CD4-positive, alpha-beta T cell (primary cell): ENCODE data around the gene ELAVL1. TPM values are rescaled to one million over a fixed set of nuclear protein-coding genes. Genes with fewer than 3 reads are reported as not detected.

Source experiments
- ATAC-seq: fragments of 200-7000 bp; cut with Tn5 transposase; one replicate; pipeline ENCODE4 v1.10.0; 2022; ENCODE audit warnings: mild to moderate bottlenecking; ENCODE audit not compliant: poor library complexity
- CTCF ChIA-PET: fragments of 350-600 bp; sonication (Branson Sonifier 250); formaldehyde crosslinking; loops from one replicate; lab custom pipeline; 2021; ENCODE audit warnings: antibody characterized with exemption, inconsistent platforms; lab: Charles Lee
- POLR2A ChIA-PET: fragments of 350-600 bp; sonication (Branson Sonifier 250); formaldehyde crosslinking; loops from one replicate; lab custom pipeline; 2021; ENCODE audit warnings: antibody characterized with exemption, inconsistent platforms; lab: Charles Lee
- DNase-seq, 14 experiments: peaks; one replicate each; pipeline ENCODE4 v3.0.0-alpha.2; 2013 to 2020; ENCODE audit warnings: mixed read lengths in 2 of 14
- H3K27ac ChIP-seq, 2 donors: one replicate each; pipeline versions ENCODE4 v1.5.1 to v1.7.0; 2013; ENCODE audit warnings: low read length in 2 of 2, low read depth in 1 of 2, mild to moderate bottlenecking in 1 of 2
- H3K27me3 ChIP-seq, 2 experiments: 1 replicate in 1 of 2; 2 replicates in 1 of 2; pipeline versions ENCODE4 v1.6.1 to v1.7.0; 2013; ENCODE audit warnings: low read length in 2 of 2, control low read depth in 1 of 2, mild to moderate bottlenecking in 1 of 2, moderate library complexity in 1 of 2; ENCODE audit not compliant: insufficient read depth in 2 of 2, control insufficient read depth in 1 of 2
- H3K36me3 ChIP-seq: one replicate; pipeline ENCODE4 v1.6.1; 2013; ENCODE audit warnings: low read length, control low read depth; ENCODE audit not compliant: insufficient read depth
- H3K4me1 ChIP-seq: one replicate; pipeline ENCODE4 v1.6.1; 2013; ENCODE audit warnings: low read length, control low read depth; ENCODE audit not compliant: insufficient read depth
- H3K4me3 ChIP-seq: one replicate; pipeline ENCODE4 v1.5.1; 2013; ENCODE audit warnings: mild to moderate bottlenecking, low read length, moderate library complexity
- H3K9me3 ChIP-seq, 2 experiments: 1 replicate in 1 of 2; 2 replicates in 1 of 2; pipeline versions ENCODE4 v1.6.1 to v1.7.0; 2013; ENCODE audit warnings: low read length in 2 of 2, mild to moderate bottlenecking in 2 of 2, control low read depth in 1 of 2, moderate library complexity in 1 of 2; ENCODE audit not compliant: control insufficient read depth in 1 of 2, insufficient read depth in 1 of 2
- H3K27ac Mint-ChIP-seq: one replicate; pipeline ENCODE4 v1.8.0; 2020; ENCODE audit warnings: mixed read lengths
- H3K27me3 Mint-ChIP-seq: one replicate; pipeline ENCODE4 v1.8.0; 2021; ENCODE audit warnings: mixed read lengths
- H3K36me3 Mint-ChIP-seq: one replicate; pipeline ENCODE4 v1.8.0; 2021; ENCODE audit warnings: low read depth, mixed read lengths
- H3K4me1 Mint-ChIP-seq: one replicate; pipeline ENCODE4 v1.8.0; 2021; ENCODE audit warnings: low read depth, mixed read lengths
- H3K4me3 Mint-ChIP-seq: one replicate; pipeline ENCODE4 v1.8.0; 2020; ENCODE audit warnings: mild to moderate bottlenecking, mixed read lengths
- H3K9me3 Mint-ChIP-seq: one replicate; pipeline ENCODE4 v1.8.0; 2020; ENCODE audit warnings: mixed read lengths
- intact Hi-C, 2 experiments: fragments of 100-400 bp; cut with DNase I in 1 of 2; cut with micrococcal nuclease in 1 of 2; formaldehyde crosslinking; loops; one replicate each; pipeline versions ENCODE4 v1.15.1 to v1.9.0; 2023 to 2025; cut with DNase I, micrococcal nuclease
- total RNA-seq, 174 experiments: library from RNA in 2 of 174; stranded (reverse) in 2 of 174; gene quantifications; one replicate each; pipeline ENCODE4 v1.2.3 and lab custom pipeline; 2021 to 2026
- TF ChIP-seq, protein P1 (sequence below): fragments of 200-600 bp; IDR thresholded peaks from one replicate; pipeline ENCODE4 v1.8.0; 2022; ENCODE audit warnings: antibody characterized with exemption, mild to moderate bottlenecking

Gene ELAVL1
- total RNA-seq, 2 experiments from 2014 or later: 17.1 to 20.8 TPM

DNA sequence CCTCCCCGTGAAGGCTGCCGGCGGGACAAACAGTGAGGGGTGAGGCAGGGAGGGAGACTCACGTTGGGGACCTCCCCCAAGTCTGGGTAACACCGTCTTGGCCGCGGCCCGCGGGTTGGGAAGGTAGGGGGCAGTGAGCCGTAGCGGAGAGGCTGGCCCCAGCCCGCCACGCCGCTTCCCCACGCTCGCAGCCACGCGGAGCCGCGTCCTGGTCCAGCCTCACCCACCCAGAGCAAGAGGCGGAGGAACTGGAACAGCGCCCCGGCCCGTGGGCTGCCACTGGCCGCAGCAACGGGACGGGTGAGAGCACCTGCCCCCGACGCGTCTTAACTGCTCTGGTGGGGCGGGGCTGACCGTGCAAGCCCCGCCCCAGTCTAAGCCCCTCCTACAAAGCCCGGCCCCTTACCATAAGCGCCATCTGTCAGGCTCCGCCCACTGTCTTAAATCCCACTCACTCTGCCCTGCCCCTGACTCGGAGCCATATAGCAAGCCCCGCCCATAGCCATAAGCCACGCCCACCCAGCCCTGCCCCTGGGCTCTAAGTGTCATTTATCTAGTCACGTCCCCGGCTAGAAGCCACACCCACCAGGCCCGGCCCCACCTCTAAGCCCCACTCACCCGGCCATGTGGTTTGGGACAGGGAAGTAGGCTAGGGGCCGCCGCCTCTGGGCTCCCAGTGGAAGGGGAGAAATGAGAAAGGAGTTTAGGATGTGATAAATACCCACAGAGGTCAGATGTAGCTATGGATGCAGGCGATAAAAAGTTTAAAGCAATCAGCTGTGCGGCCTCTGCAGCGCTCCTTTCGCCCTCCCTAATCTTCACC lies 45.0 kb upstream of the ELAVL1 start:
- Histone ChIP-seq H3K4me1 (peaks cover 22% of the 10 kb centered on the region), H3K36me3 (no peaks in the 10 kb centered on the region), H3K4me3 (peak overlapping the region; percentile 50), H3K9me3 (peaks cover 0 to 8% of the 10 kb centered on the region in 2 experiments), H3K27ac (no peak overlapping the region), H3K27me3 (no peaks in the 10 kb centered on the region)
- ChIA-PET CTCF (no interaction called here), POLR2A (no interaction called here)
- peak overlapping the region; percentile 62 for H3K4me3 Mint-ChIP-seq
- no peaks in the 10 kb centered on the region for H3K9me3 Mint-ChIP-seq
- TF ChIP-seq, protein P1, sequence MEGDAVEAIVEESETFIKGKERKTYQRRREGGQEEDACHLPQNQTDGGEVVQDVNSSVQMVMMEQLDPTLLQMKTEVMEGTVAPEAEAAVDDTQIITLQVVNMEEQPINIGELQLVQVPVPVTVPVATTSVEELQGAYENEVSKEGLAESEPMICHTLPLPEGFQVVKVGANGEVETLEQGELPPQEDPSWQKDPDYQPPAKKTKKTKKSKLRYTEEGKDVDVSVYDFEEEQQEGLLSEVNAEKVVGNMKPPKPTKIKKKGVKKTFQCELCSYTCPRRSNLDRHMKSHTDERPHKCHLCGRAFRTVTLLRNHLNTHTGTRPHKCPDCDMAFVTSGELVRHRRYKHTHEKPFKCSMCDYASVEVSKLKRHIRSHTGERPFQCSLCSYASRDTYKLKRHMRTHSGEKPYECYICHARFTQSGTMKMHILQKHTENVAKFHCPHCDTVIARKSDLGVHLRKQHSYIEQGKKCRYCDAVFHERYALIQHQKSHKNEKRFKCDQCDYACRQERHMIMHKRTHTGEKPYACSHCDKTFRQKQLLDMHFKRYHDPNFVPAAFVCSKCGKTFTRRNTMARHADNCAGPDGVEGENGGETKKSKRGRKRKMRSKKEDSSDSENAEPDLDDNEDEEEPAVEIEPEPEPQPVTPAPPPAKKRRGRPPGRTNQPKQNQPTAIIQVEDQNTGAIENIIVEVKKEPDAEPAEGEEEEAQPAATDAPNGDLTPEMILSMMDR: no peak
- peak; percentile 99 for ATAC-seq
- H3K36me3 Mint-ChIP-seq: no peaks in the 10 kb centered on the region
- H3K4me1 Mint-ChIP-seq: peaks cover 14% of the 10 kb centered on the region
- no peak overlapping the region for H3K27ac Mint-ChIP-seq
- intact Hi-C loops: no loop called here
- H3K27me3 Mint-ChIP-seq: peaks cover 3% of the 10 kb centered on the region
- DNase-seq: peak; percentile 70 to 95 (median 80)

- Mint-ChIP-seq H3K4me1 (peaks cover 7% of the 10 kb centered on the region), H3K9me3 (no peaks in the 10 kb centered on the region), H3K27me3 (peaks cover 3% of the 10 kb centered on the region), H3K27ac (no peak overlapping the region), H3K36me3 (no peaks in the 10 kb centered on the region), H3K4me3 (no peak overlapping the region)
- Histone ChIP-seq H3K27ac (no peak overlapping the region), H3K36me3 (no peaks in the 10 kb centered on the region), H3K27me3 (no peaks in the 10 kb centered on the region), H3K9me3 (peaks cover 0 to 8% of the 10 kb centered on the region in 2 experiments), H3K4me1 (peaks cover 15% of the 10 kb centered on the region), H3K4me3 (no peak overlapping the region)
- TF ChIP-seq, protein P1: no peak
- ChIA-PET POLR2A (no interaction called here), CTCF (no interaction called here)
- intact Hi-C loops: no loop called here
- ATAC-seq (no peak), DNase-seq (no peak)
These were observed 41.2 kb upstream of the ELAVL1 start for GRCh38 chr19:8046569-8047165.

- Histone ChIP-seq H3K4me3 (no peak overlapping the region), H3K27ac (no peak overlapping the region), H3K9me3 (peaks cover 0 to 8% of the 10 kb centered on the region in 2 experiments), H3K4me1 (peaks cover 13% of the 10 kb centered on the region), H3K36me3 (no peaks in the 10 kb centered on the region), H3K27me3 (peaks cover 0 to 2% of the 10 kb centered on the region in 2 experiments)
- DNase-seq: no peak
- H3K27ac Mint-ChIP-seq: no peak overlapping the region
- H3K4me1 Mint-ChIP-seq: peaks cover 7% of the 10 kb centered on the region
- H3K27me3 Mint-ChIP-seq: peaks cover 3% of the 10 kb centered on the region
- ChIA-PET POLR2A (no interaction called here), CTCF (no interaction called here)
- ATAC-seq: no peak
- TF ChIP-seq, protein P1: no peak
- H3K9me3 Mint-ChIP-seq: no peaks in the 10 kb centered on the region
- intact Hi-C loops: no loop called here
- H3K4me3 Mint-ChIP-seq: no peak overlapping the region
- no peaks in the 10 kb centered on the region for H3K36me3 Mint-ChIP-seq
These were observed 40.6 kb upstream of the ELAVL1 start for GRCh38 chr19:8045872-8046568.
